Memory B cell (primary cell): Measurements from ENCODE around the gene PTPRD.

Experiments
- ATAC-seq: fragments of 150-1000 bp; cut with Tn5 transposase; 2 replicates; pipeline ENCODE4 v1.10.0; 2021; ENCODE audit warnings: low read depth, mild to moderate bottlenecking, moderate library complexity
- DNase-seq, 2 donors: peaks; one replicate each; pipeline ENCODE4 v3.0.0; 2022; ENCODE audit warnings: low spot score in 2 of 2
- H3K27ac Mint-ChIP-seq: one replicate; pipeline ENCODE4 v1.8.0; 2022; ENCODE audit warnings: mild to moderate bottlenecking, moderate library complexity, mixed read lengths
- H3K27me3 Mint-ChIP-seq: one replicate; pipeline ENCODE4 v1.8.0; 2022; ENCODE audit warnings: mixed read lengths
- H3K36me3 Mint-ChIP-seq: one replicate; pipeline ENCODE4 v1.8.0; 2022; ENCODE audit warnings: mild to moderate bottlenecking, mixed read lengths
- H3K4me1 Mint-ChIP-seq: one replicate; pipeline ENCODE4 v1.8.0; 2022; ENCODE audit warnings: mixed read lengths
- H3K4me3 Mint-ChIP-seq: one replicate; pipeline ENCODE4 v1.8.0; 2022; ENCODE audit warnings: mild to moderate bottlenecking, moderate library complexity, mixed read lengths
- H3K9me3 Mint-ChIP-seq: one replicate; pipeline ENCODE4 v1.8.0; 2022; ENCODE audit warnings: mixed read lengths

The PTPRD gene

GRCh38 chr9:8552732-8553131, 2060.1 kb downstream of the PTPRD start:
- no peak for ATAC-seq
- no peaks in the 10 kb centered on the region for H3K27me3 Mint-ChIP-seq
- H3K36me3 Mint-ChIP-seq = no peaks in the 10 kb centered on the region
- no peak for DNase-seq
- no peaks in the 10 kb centered on the region for H3K9me3 Mint-ChIP-seq
- no peaks in the 10 kb centered on the region for H3K4me1 Mint-ChIP-seq
- H3K27ac Mint-ChIP-seq = no peak overlapping the region
- no peak overlapping the region for H3K4me3 Mint-ChIP-seq

- Mint-ChIP-seq H3K4me1 (no peaks in the 10 kb centered on the region), H3K27ac (no peak overlapping the region), H3K4me3 (no peak overlapping the region), H3K9me3 (no peaks in the 10 kb centered on the region), H3K27me3 (no peaks in the 10 kb centered on the region), H3K36me3 (no peaks in the 10 kb centered on the region)
- DNase-seq = no peak
- ATAC-seq = no peak
These were observed 2063.6 kb downstream of the PTPRD start for GRCh38 chr9:8549214-8549613.

GRCh38 chr9:8543219-8543618, 2069.6 kb downstream of the PTPRD start:
- no peaks in the 10 kb centered on the region for H3K36me3 Mint-ChIP-seq
- ATAC-seq = no peak

GRCh38 chr9:8542537-8542936, 2070.3 kb downstream of the PTPRD start:
- Mint-ChIP-seq H3K9me3 (no peaks in the 10 kb centered on the region), H3K4me3 (no peak overlapping the region), H3K27ac (no peak overlapping the region), H3K4me1 (no peaks in the 10 kb centered on the region), H3K36me3 (no peaks in the 10 kb centered on the region), H3K27me3 (no peaks in the 10 kb centered on the region)
- ATAC-seq (no peak), DNase-seq (no peak)

More at GRCh38 chr9:8543219-8543618, 2069.6 kb downstream of the PTPRD start:
- no peak for DNase-seq
- Mint-ChIP-seq H3K4me3 (no peak overlapping the region), H3K4me1 (no peaks in the 10 kb centered on the region), H3K27me3 (no peaks in the 10 kb centered on the region), H3K9me3 (no peaks in the 10 kb centered on the region), H3K27ac (no peak overlapping the region)

- H3K27ac Mint-ChIP-seq = no peak overlapping the region
- H3K27me3 Mint-ChIP-seq = no peaks in the 10 kb centered on the region
- DNase-seq (no peak), ATAC-seq (no peak)
- no peaks in the 10 kb centered on the region for H3K4me1 Mint-ChIP-seq
- no peaks in the 10 kb centered on the region for H3K9me3 Mint-ChIP-seq
- H3K4me3 Mint-ChIP-seq = no peak overlapping the region
- H3K36me3 Mint-ChIP-seq = no peaks in the 10 kb centered on the region
These were observed 2073.1 kb downstream of the PTPRD start for GRCh38 chr9:8539681-8540197.

GRCh38 chr9:8536845-8537244, 2076.0 kb downstream of the PTPRD start:
- no peaks in the 10 kb centered on the region for H3K9me3 Mint-ChIP-seq
- no peaks in the 10 kb centered on the region for H3K27me3 Mint-ChIP-seq
- DNase-seq = no peak
- no peaks in the 10 kb centered on the region for H3K4me1 Mint-ChIP-seq
- H3K27ac Mint-ChIP-seq = no peak overlapping the region
- no peak overlapping the region for H3K4me3 Mint-ChIP-seq
- no peak for ATAC-seq
- no peaks in the 10 kb centered on the region for H3K36me3 Mint-ChIP-seq

- H3K27ac Mint-ChIP-seq = no peak overlapping the region
- no peaks in the 10 kb centered on the region for H3K4me1 Mint-ChIP-seq
- H3K36me3 Mint-ChIP-seq = no peaks in the 10 kb centered on the region
- H3K9me3 Mint-ChIP-seq = no peaks in the 10 kb centered on the region
- DNase-seq (no peak), ATAC-seq (no peak)
- H3K27me3 Mint-ChIP-seq = no peaks in the 10 kb centered on the region
- H3K4me3 Mint-ChIP-seq = no peak overlapping the region
These were observed 2078.0 kb downstream of the PTPRD start for GRCh38 chr9:8534828-8535227.

- H3K36me3 Mint-ChIP-seq = no peaks in the 10 kb centered on the region
- no peaks in the 10 kb centered on the region for H3K4me1 Mint-ChIP-seq
- ATAC-seq (no peak), DNase-seq (no peak)
- no peak overlapping the region for H3K4me3 Mint-ChIP-seq
- no peak overlapping the region for H3K27ac Mint-ChIP-seq
- H3K27me3 Mint-ChIP-seq = no peaks in the 10 kb centered on the region
- H3K9me3 Mint-ChIP-seq = no peaks in the 10 kb centered on the region
These were observed 2079.1 kb downstream of the PTPRD start for GRCh38 chr9:8533681-8534080.

GRCh38 chr9:8531826-8532415, 2080.9 kb downstream of the PTPRD start:
- ATAC-seq (no peak), DNase-seq (no peak)
- no peaks in the 10 kb centered on the region for H3K27me3 Mint-ChIP-seq
- H3K9me3 Mint-ChIP-seq = peaks cover 3% of the 10 kb centered on the region
- H3K36me3 Mint-ChIP-seq = no peaks in the 10 kb centered on the region
- H3K27ac Mint-ChIP-seq = no peak overlapping the region
- H3K4me3 Mint-ChIP-seq = no peak overlapping the region
- H3K4me1 Mint-ChIP-seq = no peaks in the 10 kb centered on the region

GRCh38 chr9:8521112-8521511, 2091.7 kb downstream of the PTPRD start:
- ATAC-seq (no peak), DNase-seq (no peak)
- Mint-ChIP-seq H3K9me3 (no peaks in the 10 kb centered on the region), H3K4me1 (no peaks in the 10 kb centered on the region), H3K27ac (no peak overlapping the region), H3K4me3 (no peak overlapping the region), H3K27me3 (no peaks in the 10 kb centered on the region), H3K36me3 (no peaks in the 10 kb centered on the region)

GRCh38 chr9:8515748-8516147, 2097.1 kb downstream of the PTPRD start:
- Mint-ChIP-seq H3K4me3 (no peak overlapping the region), H3K4me1 (no peaks in the 10 kb centered on the region), H3K27me3 (no peaks in the 10 kb centered on the region), H3K36me3 (no peaks in the 10 kb centered on the region), H3K27ac (no peak overlapping the region), H3K9me3 (no peaks in the 10 kb centered on the region)
- no peak for ATAC-seq
- no peak for DNase-seq

- Mint-ChIP-seq H3K4me3 (no peak overlapping the region), H3K27me3 (no peaks in the 10 kb centered on the region), H3K4me1 (no peaks in the 10 kb centered on the region), H3K27ac (no peak overlapping the region), H3K9me3 (no peaks in the 10 kb centered on the region), H3K36me3 (no peaks in the 10 kb centered on the region)
- ATAC-seq (no peak), DNase-seq (no peak)
These were observed 2098.0 kb downstream of the PTPRD start for GRCh38 chr9:8514760-8515159.

GRCh38 chr9:8508671-8509290, 2104.0 kb downstream of the PTPRD start:
- Mint-ChIP-seq H3K36me3 (no peaks in the 10 kb centered on the region), H3K27ac (no peak overlapping the region), H3K9me3 (no peaks in the 10 kb centered on the region), H3K4me3 (no peak overlapping the region), H3K27me3 (no peaks in the 10 kb centered on the region), H3K4me1 (no peaks in the 10 kb centered on the region)
- DNase-seq (no peak), ATAC-seq (no peak)

- H3K4me1 Mint-ChIP-seq = no peaks in the 10 kb centered on the region
- no peaks in the 10 kb centered on the region for H3K9me3 Mint-ChIP-seq
- no peaks in the 10 kb centered on the region for H3K27me3 Mint-ChIP-seq
- ATAC-seq (no peak), DNase-seq (no peak)
- no peak overlapping the region for H3K4me3 Mint-ChIP-seq
- H3K36me3 Mint-ChIP-seq = no peaks in the 10 kb centered on the region
- H3K27ac Mint-ChIP-seq = no peak overlapping the region
These were observed 2118.2 kb downstream of the PTPRD start for GRCh38 chr9:8494571-8494970.

GRCh38 chr9:8492679-8493078, 2120.1 kb downstream of the PTPRD start:
- H3K27ac Mint-ChIP-seq = no peak overlapping the region
- no peaks in the 10 kb centered on the region for H3K4me1 Mint-ChIP-seq
- no peak overlapping the region for H3K4me3 Mint-ChIP-seq
- DNase-seq (no peak), ATAC-seq (no peak)
- no peaks in the 10 kb centered on the region for H3K9me3 Mint-ChIP-seq
- no peaks in the 10 kb centered on the region for H3K27me3 Mint-ChIP-seq
- no peaks in the 10 kb centered on the region for H3K36me3 Mint-ChIP-seq
